GM19324 (cell line): ENCODE measurements around the gene ZFHX3.

ENCODE experiments used
- ATAC-seq: cut with Tn5 transposase; IDR thresholded peaks from one replicate; pipeline ENCODE4 v1.9.1; 2021; ENCODE audit warnings: mild to moderate bottlenecking, moderate library complexity; ENCODE audit not compliant: unreplicated experiment, low FRiP score

Gene ZFHX3

DNA sequence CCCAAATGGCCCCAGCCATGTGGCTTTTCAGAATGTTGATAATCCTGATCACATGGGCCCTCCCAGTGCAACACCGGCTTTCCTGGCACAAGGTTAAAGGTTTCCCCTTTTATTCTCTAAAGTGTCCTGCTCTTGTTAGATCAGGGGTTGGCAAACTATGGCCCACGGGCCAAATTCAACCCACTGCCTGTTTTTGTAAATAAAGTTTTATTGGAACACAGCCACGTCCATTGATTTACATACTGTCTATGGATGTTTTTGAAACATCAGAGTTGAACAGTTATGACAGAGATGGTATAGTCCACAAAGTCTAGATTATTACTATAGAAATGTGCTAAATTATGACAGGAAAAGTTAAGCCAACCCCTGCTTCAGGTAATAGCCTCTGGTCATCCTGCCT is 157.3 kb downstream of the ZFHX3 start:
- no peak for ATAC-seq

DNA sequence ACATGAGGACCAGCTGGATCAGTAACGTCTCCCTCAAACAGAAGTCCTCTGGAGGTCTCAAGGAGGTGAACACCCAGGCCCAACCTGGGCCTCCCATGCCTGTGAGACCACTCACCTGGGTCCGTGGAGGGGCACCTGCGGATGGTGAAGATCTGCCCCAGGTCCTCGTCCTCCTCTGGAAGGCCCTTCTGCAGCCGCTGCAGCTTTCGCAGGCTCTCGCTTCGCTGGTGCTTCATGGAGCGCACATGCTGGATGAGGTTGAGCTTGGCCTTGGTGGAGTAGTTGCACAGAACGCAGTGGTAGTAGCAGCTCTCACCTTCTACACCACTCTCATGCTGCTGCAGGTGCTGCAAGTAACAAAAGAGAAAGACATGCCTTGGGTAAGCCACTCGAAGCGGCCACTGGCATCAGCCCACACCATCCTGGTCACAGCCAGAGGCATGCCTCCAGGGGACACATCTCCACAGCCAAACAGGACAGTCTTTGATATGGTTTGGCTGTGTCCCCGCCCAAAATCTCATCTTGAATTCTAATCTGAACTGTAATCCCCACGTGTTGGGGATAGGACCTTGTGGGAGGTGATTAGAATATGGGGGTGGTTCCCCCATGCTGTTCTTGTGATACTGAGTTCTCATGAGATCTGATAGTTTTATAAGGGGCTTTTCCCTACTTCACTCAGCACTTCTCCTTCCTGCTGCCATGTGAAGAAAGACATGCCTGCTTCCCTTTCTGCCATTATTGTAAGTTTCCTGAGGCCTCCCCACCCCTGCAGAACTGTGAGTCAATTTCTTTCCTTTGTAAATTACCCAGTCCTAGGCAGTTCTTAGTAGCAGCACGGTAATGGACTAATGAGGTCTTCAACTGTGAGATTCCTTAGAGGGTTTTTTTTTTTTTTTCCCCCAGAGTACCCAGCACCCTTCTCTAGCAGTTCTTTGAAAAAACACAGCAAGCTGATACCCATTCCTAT is 158.0 kb downstream of the ZFHX3 start:
- no peak for ATAC-seq

DNA sequence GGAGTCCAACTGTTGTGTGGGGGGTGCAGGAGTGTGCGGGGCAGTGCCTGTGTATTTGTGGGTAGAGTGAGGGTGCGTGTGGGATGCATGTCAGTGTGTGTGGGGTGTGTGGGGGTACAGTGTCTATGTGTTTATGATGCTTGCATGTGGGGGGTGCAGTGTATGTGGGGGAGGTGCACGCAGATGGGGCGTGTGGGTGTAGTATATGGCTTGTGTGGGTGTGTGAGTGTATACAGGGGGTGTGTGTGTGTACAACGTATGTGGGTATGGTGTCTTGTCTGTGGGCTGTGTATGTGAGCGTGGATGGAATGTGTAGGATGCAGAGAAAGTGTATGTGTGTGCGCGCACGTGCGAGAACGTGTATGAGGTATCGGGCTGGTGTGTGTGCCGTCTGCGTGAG is 160.4 kb downstream of the ZFHX3 start:
- ATAC-seq: no peak

DNA sequence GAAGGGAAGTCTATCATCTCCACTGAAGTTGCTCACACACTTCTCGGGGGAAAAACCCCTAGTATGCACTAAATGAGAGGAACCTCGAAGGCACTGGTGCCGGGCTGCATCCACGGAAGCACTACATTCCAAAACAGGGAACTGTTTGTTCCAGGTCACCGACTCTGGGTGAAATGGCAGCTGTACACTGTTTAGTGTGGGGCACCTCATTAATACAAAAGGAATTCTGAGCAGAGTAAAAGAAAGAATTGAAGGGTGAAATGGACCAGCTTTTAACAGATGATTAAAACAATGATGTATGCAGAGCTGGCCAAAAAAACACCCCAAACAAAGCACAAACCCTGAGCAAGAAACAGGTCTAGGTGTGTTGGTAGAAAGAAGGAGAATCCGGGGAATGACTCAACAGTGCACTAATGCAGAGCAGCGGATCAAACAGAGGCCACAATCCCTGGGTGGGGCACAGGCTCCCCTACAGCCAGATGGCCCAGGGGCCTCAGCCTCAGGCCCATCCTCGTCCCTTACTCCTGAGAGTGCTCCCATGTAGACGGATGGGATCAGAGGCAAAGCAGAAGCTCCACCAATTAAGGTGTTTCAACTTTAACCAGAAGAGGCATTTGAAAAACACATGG is 161.5 kb downstream of the ZFHX3 start:
- ATAC-seq: no peak

DNA sequence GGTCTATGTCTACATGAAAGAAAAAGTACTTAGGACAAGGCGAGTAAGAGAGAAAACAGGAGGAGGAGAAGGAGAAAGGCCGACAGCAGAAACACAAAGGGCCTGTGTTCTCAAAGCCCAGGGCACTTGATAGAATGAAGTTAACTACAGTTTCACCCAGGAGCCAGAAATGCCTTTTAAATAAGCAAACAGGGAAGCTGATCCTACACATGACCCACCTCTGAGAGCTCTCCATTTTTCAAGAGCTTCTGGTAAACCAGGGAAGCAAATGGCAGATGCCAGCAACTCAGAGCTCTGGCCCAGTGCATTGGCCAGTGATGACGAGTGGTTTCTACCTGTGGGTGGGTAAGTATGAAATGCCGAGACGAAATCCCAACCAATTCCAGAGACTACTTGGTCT is 163.4 kb downstream of the ZFHX3 start:
- ATAC-seq: no peak

DNA sequence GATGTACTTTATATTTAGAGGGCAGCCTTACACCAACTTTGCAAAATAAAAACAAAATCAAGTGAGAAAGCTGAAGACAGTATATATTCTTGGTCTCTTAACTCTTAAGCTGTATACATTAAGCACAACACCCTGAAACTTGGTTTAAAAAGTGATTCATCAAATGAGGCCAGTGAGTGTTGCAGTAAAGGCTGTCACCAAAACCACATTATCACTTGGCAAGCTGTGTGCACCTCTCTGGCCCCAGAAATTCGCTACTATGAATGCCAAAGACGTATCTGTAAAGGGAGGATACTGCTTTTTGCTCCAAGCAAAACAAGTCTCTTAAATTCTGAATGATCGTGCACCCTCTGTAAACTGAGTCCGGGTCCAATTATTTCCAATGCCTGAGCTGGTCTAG is 163.9 kb downstream of the ZFHX3 start:
- no peak for ATAC-seq

DNA sequence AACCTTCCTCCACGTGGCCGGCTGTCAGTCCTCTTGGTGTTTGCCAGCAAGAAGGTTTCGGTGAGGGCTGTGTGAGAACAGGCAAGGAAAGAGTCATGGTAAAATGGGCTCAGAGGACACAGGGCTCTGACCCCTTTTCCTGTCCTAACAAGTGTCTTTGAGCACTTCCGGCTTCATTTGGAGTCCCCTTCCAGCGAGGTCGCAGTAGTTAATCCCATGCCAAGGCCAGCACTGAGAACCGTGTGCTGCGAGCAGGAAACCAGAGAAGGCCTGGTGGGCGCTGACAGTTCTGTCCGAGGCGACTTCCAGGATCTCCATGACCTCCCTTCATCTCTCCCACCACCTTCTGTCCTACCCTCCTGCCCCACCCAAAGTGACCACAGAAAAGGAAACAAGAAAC is 168.1 kb downstream of the ZFHX3 start:
- ATAC-seq: no peak

DNA sequence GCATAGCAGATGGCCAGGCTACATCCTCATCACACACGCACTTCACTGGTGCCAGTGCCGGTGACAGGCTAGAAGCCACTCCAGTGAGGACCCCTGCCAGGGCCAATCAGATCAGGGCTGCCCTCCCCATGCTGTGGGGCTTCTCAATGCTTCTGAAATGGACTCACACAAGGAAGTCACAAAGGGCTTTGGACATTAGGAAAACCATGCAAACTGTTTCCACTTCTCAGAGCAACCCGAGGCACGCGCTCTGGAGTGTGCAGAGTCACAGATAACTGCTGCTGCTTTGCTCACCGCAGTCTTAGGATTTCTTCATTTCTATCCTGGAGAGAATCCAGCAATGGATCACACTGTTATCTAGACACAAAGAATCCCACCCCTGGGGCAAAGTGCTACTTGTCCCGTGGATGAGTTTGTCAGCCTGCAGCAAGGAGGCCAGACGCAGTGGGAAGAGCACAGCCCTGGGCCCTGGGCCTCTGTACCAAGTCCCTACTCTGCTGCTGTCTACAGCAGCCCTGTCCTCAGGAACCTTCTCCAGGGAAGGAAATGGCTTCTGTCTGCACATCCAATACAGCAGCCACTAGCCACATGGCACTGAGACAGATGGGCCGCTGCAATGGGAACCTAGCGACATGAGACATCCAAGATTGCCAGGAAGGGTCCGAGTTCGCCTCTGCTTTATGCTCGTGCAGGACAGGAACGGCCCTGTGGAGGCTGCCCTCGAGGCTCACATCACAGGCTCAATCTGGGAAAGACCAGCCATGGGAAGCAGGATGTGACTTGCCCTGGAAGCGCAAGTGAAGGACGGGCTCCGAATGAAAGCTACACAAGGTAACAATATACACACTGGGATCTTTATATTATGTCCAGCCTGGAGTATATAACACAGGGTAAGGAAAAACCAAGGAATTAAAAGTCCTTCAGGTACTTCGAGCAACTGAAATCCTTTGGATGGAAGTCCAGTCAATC is 169.3 kb downstream of the ZFHX3 start:
- no peak for ATAC-seq

DNA sequence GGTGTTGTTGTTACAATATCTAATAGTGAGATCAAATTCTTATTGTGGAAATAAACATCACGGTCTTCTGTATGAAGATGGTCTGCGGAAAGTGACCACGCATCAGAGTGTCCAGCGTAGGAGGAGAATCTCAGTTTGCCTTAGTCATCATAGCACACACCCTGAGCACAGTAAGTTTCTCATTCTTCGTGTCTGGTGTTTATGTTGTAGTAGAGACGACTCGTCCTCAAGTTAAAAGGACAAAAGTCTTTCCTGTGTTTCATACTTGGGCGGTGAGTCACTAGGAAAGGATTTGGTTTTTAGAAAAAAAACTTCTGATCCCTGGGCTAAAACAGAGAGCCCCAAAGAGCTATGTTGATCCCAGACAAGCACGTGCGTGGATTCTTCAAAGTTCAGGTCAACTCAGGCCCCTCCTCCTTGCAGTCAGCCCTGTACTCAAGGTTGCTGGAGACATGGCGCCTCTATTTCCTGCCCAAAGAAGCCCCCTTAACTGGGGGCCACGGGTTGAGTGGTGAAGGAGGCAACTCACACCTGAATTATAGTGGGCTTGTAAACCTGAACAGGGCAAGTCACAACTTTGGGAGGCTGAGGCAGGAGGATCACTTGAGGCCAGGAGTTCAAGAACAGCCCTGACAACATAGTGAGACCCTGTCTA is 170.4 kb downstream of the ZFHX3 start:
- no peak for ATAC-seq

DNA sequence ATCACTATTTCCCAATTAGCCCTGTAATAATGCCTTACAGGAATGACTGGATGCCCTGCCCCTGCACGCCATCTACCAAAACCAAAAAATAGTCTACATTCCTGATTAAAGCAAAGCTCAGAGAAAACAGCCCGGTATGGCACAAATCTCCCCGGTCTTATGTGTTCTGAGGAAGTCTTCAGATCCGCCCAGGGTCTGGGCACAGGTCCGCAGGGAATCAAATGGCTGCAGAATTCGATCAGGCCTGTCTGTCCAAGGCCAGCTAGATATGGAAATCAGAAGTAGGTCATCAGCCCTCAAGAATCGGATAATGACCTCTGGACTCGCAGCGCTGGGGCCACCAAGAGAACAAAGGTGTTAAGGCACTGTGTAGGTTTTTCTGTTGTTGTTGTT is 171.0 kb downstream of the ZFHX3 start:
- ATAC-seq: no peak

DNA sequence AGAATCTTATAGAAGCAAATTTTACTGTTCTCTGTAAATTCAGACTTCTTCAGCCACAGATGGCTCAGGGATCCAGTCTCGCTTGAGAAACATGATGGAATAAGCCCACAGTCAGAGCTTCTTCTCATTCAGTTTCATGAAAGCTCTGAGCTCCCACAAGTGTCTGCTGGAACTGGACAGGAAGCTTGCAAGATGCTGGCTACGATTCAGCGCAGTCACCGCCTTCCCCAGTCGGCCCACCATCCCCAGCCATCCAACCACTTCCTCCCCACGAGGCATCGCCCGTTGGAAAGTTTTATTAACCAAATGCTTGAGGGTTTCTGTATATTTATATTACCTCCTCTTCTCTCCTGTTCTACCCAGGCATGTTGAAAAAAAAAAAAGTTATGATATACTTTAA is 171.7 kb downstream of the ZFHX3 start:
- no peak for ATAC-seq

DNA sequence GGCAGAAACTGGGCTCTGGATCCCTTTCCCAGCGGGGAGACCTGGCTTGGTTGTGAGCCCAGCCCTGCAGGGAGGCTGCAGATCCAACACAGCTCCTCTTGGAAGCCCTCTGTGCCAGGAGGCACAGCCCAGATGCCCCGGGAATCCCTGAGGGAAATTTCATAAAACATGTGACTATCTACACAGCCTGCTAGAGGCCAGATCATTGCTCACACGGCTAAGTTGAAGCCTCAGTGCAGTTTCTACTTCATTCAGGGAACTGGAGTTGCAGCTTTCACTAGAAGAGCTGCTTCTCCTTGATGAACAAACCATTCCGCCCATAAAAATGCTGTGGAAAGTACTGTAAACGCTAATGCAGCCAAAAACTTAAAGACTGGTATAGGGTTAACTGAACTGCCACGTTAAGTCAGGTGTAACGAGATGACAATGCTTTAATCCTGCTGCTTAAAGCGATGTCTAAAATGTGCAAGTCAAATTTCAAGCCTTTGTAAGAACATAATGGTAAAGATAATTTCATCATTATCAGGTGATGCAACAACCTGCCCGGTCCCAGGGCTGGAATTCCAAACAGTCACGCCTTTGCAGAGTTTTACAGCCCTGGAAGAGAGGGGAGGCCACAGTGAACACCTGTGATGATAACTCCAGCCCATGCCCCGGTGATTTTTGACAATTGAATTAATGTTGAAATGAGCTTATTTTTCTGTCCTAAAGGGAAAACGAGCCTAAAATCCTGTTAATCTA is 172.5 kb downstream of the ZFHX3 start:
- ATAC-seq: no peak

DNA sequence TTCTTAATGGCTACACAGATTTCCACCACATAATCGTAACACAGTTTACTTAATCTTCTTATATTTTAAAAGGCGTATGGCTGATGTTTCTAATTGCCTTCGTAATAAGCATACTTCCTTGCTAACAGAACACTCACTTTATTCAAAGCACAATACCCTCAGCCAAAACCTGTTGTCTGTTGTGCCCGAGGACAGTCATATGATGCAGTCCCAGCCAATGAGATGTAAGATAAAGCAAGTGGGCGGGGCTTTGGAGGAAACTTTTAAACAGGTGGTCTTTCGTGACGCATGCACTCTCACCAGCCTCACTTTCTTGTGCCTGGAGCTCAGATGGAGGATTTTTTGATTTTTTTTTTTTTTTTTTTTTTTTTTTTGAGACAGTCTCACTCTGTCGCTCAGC is 174.1 kb downstream of the ZFHX3 start:
- ATAC-seq: no peak

DNA sequence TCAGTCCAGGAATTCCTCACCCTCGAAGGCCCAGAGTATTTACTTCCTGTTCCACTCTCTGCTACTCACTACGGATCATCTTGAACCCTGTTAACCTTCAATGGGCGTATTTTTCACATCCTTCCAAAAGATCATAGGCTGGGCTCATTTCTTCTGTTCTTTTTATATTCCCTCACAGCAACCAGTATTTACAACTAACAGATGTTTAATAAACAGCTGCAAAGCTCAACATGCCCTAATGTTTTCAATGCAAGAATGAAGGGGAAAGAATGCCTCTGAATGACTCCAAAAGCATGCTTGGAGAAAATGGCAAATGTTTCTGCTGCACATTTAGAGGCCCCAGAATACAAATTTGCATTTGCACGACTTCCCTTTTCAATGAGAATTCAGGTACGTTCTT is 174.9 kb downstream of the ZFHX3 start:
- no peak for ATAC-seq

DNA sequence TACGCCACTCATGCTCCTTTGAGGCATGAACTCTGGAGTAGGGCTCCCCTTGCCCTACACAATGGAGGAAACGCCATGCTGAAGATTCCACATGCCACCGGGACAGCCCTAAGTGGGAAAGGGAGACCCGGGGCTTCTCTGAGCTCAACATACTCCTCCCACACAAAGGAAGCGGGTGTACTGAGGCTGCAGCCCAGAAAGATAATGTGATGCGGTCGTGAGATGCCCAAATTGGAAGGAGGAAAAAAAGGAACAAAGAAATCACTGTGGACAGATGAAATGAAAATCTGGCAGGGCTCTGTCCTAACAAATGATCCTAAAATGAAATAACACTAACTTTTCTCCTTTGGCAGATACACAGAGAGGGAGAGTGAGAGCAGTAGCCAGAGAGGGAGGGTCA is 182.1 kb downstream of the ZFHX3 start:
- ATAC-seq: no peak

DNA sequence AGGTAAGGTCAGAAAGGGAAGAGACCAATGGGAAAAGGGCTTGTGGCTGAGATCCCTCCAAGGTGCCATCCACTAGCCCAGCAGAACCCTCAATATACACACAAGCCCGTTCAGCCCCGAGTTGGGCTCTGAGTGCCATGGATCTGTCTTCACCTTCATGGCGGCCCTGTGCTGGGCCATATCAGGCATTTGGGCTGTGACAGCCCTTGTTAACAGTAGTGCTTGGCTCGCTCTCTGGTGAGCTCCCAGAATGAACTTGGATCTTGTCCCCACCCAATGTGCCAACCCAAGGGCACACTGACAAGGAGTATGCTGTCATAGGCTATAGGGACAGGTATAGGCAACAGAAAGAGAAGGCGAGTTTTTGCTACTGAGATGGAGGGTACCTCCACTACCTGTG is 182.7 kb downstream of the ZFHX3 start:
- ATAC-seq: no peak

DNA sequence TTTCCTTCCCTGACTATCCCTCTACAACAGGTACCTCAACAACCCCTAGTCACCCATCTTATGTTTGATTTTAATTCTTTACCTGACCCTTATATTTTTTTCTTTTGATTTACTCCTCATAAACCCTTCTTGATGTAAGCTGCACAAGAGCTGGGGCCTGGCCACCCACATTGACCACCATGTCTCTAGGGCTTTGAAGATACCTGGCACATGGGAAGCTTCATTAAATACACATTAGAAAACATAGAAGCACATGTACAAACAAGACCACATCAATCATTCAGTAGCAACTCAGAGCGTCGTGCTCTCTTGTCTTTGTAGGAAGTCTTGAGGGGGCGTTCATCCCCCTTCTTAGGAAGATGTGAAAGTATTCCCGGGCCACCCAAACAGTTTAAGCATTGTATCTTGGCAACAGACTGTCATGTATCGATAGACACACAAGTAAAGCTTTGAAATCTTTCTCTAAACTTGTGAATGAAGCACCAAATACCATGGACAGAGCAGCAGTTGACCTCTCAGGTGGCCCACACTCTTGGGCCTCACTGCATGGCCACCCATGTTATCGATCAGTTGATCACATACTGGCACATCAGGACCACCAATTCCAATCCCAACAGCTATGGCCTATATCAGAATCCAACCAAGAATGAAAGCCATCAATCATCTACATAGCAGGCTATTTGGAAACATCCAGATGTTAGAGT is 183.6 kb downstream of the ZFHX3 start:
- no peak for ATAC-seq

DNA sequence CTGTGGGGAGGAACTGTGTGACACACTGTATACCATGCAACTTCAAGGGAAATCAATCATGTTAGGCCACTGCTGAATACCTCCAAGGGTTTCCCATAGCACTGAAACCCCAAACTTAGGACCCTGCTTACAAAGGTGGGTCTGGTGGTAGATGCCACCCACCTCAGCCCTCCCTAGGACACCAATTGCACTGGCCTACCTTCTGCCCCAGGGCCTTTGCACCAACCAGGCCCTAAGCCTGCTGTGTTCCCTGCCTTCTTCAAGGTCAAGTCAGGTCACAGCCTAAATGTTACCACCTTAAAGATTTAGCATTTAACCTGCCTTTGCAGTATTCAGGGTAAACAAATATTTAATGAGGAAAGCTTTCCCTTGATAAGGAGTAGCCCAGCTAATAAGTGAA is 185.8 kb downstream of the ZFHX3 start:
- no peak for ATAC-seq
